Stimulated activated CD8-positive, alpha-beta memory T cell treated with anti-CD3 and anti-CD28 coated beads, Interleukin-4, amount 100 ng/mL, for 48 hours (primary cell): Measurements from ENCODE around the gene SAXO1.
"Not testable (repeated sequence)": the region's sequence is repeated elsewhere in the genome, so short reads cannot be mapped to it uniquely, and the experiment has no call there.

Experiments
- DNase-seq: peaks from one replicate; pipeline ENCODE4 v3.0.0-alpha.2; 2020

Gene SAXO1

DNA sequence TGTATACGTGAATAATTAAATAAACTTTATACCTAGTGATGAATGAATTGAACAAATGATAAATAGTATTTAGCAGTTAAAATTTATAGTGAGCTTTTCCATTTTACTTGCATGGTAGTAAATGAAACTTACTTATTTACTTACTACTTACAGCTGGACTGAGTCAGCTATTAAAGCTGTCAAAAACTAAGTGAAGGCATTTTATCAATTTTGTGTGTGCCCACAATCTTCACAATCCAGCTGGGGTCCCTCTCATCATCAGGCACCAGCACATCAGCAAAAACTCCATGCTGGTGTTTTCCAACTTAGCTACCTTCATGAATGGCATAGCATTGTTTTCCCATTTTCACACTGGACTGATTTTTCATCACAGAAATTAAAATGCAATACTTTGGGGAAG is 81.1 kb downstream of the SAXO1 start:
- no peak for DNase-seq

DNA sequence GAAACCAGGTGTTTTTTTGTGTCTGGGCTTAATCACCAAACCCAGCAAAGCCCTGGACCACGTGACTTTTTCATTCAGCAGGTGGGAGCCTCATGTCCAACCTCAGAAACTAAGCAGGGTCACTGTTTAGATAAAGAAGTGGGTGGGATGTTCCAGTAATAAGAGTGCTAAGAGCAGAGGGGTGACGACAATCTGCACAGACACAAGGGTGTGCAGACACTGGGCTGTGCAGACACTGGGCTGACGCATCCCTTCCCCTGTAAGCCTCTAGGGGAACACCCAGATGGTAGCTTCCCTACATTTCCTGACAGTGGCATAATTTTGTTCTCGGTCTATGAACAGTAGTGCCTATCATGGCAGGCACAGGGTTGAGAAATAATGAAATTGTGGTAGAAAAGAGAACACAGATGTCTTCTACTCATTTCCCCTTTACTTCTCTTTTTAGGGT is 85.1 kb downstream of the SAXO1 start:
- DNase-seq: no peak

DNA sequence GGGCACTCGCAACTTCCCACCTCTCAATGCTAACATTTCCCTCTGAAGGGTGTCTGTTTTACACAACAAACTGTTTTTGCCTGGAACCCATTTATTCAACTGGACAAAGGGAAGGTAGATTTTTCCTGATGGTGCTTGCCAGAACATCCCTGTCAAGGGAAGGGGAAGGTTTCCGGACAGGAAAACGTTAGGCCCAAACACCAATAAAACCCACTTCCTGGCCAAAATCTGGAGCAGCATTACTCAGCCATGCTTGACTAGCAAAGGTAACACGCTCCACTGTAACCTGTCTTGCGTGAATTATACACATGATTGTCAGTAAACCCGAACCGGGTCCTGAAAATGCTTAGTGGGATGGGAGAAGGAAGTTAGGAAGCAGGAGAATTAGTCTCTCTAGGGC is 90.2 kb downstream of the SAXO1 start:
- no peak for DNase-seq

DNA sequence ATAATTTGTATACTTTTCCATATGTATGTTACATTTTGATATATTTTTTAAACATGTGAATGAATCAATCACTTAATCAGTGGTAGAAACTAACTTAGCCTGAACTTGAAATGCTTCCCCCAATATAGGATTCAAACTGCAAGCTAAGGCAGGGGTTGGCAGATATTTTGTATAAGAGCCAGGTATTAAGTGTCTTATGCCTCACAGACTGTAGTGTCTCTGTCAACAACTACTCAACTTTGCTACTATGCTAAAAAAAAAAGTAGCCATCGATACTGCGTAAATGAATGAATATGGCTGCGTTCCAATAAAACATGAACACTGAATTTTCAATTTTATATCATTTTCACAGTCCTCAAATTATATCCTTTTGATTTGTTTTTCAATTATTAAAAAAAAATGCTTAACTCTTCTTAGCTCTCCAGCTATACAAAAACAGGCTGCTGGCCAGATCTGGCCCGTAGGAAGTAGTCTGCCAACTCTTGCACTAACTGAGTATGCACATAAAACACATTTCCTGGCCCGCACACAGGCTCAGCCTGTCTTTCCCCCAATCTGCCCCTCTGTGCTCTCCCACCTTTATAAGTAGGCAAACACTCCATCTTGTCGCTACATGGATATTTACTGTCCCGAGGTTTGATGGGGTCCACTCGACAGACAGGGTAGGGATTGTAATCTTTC is 91.8 kb downstream of the SAXO1 start:
- no peak for DNase-seq

DNA sequence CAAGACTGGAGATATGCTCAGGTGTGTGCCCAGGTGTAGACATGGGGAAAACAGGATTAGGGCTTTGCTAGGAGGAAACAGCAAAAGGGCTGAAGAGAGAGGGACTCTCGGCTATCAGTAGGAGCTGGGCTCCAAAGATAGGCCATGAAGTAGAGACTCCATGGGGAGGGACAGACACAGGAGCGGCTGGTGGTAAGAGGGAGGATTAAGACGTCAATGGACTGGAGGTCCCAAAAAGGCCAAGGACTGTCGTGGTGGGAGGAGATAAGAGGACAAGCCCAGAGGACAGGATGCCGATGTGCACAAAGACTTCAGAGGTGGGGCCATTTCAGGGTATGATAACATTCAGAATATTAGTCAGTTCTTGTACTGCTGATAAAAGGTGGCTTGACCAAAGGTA is 93.1 kb downstream of the SAXO1 start:
- DNase-seq: no peak

DNA sequence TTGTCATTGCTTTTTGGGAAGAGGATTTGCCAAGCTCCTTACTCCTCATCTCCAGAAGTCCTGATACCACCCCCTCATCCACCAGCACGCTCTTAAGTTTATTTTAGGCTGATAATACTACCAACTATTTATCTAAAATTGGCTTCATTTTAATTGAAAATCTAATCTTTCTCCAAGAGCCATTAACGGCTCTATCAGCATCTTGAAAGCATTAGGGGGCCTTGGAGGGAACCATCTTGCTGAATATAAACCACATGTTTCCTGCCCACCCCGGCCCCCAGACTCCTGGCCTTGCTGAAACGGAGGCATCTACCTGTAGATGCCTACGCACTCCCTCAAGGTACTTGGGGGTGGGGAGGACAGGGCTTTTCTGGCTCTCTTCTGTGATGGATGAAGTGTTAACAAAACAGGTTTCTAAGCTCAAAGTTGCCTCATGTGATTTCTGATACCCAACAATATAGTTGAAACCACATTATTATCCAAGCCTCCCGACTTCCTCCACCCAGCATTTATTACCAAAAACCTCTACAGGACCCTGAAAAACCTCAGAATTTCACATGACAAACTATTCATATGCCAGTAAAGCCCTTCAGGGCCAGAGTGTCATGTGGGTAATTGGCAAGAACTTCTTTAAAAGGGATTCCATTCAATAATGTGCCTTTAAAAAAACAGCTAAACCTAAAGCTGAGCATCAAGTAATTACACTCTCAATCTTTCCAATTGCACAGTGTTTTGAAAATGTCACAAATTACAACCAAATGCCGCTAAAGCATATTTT is 96.7 kb downstream of the SAXO1 start:
- DNase-seq: no peak

DNA sequence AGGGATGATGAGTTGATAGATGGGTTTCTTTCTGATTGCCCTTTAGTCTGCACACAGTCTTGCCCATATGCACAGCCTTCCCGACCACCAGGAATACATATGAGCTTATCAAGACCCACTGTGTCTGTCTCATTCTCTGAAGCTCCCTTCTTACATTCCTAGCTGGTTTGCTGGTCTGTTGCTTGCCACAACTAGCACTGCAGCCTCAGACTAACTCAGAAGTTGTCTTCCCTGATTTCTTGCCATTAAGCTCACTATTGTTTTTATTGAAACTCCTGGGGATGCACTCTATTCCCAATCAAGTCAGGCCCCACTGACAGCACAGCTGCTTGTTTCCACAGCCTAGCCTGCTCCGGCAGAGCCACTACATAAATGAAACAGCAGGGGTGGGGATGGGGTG is 97.5 kb downstream of the SAXO1 start:
- DNase-seq: no peak

DNA sequence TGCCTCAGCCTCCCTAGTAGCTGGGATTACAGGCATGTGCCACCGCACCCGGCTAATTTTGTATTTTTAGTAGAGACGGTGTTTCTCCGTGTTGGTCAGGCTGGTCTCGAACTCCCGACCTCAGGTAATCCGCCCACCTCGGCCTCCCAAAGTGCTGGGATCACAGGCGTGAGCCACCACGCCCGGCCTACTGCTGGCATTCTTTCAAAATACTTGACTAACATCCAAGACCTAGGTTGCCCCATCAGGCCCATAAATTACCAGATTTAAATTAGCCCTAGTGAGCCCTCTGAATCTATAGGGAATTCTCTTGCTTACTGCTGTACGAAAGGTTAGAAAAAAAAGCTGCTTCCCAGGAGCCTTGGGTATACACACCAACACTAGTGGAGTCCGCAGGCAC is 102.4 kb downstream of the SAXO1 start:
- DNase-seq: not testable (repeated sequence)

DNA sequence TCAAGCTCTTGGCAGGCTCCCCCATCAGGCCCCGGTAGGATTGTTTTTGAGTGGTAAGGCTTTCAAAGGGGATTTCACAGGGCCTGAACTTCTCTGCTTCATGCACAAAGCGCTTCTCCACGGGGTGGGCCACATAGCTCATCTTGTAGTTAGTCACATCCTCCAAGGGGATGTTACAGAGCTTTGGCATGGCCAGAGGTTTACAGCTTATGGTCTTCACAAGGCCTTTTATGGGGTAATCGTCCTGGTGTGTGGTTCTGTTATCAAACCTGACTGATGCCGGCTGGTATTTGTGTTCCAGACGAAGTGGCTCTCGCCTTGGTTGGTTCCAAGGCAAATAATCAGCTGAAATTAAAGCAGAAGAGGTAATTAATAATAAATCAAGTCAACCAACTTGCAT is 104.3 kb downstream of the SAXO1 start:
- DNase-seq: no peak

DNA sequence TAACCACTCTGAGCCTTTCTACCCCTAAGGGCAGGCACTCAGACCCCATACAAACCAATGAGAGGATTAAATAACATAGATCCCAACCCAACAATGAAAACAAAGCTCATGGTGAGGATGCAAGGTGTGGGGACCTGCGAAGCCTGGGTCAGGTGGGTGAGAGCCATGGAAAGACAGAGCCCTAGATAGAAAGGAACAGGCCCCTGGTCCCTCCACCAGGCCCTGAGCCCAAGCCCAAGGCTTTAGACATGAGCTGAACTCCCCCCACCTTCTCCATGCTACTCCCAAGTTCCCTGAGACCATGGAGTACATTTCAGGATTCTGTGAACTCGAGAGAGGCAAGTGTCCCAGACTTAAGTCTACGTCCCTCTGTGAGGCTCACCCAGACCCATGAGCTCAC is 106.5 kb downstream of the SAXO1 start:
- no peak for DNase-seq

DNA sequence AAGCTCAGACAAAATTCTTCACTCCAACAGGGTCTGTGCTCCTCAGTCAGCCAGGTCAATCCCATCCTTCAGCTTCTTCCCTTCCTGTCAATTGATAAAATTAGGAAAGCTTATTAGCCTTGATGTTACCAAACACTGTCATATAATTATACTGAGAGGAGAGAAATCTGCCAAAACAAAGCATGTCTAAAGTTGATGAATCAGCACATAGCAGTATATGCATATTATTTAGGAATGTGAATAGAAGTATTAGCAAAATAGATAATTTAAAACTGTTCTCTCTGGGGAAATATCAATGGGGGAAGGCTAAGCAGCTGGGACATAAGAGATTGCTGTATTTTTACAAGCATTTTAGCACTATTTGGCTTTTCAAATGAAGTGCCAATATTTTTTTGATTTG is 107.1 kb downstream of the SAXO1 start:
- DNase-seq: no peak

DNA sequence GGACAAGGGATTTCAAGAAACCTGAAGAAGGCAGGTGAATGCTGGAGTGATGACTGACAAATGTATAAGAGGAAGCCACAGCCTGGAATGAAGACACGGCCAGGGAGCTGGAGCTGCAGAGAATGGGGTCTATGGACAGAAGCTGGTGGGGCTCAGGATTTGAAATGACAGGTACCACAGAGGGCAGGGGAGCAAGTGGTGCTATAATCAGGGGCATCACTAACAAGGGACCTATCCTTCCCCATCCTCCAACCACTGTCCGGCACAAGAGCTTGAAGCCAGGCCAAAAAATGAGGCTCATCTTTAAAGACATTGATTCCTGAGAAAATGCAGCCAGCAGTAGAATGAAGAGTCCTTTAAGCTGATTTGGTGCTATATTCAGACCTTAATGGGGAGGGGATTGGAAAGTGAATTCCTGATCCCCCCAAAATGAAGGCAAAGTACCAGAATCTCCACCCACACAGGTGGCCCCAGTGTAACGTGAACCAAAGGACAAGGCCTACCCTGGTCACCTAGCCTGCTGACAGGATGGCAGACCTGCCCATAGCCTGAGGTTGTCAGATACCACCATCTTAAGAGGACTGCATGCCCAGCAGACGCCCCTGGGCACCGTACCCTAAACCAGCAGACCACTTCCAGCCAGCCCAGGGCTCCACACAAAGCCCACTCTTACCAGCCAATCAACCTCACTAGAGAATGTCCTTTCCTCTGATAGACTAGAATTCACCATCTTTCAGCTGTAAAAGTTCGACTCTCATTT is 109.2 kb downstream of the SAXO1 start:
- no peak for DNase-seq

DNA sequence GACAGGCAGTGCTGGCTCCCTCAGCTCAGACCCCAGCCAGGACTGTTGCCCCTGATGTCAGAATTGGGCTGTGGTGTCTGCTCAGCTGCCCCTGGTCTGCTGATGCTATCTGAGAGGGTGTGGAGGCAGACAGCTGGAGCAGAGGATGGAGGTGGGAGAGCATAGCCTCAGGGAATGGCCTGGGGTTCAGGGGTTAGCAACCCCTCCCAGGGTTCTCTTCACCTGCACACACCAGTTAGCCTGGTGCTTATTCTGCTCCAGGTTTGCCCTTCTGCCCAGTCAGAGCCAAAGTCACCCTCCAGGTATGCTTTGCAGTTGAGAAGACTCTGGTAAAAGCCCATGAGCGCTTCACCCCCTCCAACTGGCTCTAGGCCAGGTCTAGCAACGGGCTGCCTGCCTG is 109.8 kb downstream of the SAXO1 start:
- no peak for DNase-seq

DNA sequence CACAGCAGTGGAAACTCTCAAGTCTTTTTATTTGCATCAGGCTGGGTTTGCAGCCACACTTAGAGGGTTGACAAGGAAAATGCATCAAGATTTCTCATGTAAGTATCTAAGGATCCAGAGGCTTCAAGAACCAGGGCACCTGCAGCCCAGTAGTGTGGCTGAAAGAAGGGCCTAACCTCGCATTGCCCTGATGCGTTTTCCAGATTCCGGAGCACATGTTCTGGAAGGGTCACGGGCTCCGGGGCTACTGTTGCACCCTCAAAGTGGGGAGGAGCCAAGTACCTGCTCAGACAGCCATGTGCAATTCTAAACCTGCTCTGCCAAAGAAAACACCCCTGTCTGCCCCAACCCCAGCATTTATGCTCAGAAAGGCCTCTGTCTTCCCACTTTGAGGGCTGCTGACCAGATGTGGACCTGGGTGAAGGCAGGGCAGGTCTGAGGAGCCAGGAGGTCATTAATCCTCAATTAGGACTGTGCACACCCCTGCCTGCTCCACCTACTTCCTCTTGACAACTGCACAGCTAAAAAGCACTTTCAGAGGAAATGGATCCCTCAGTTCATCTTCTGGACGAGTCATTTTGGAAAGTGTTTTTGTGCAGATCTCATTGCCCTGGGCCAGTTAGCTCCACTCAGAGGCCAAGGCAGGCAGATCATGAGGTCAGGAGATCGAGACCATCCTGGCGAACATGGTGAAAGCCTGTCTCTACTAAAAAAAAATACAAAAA is 110.7 kb downstream of the SAXO1 start:
- no peak for DNase-seq

DNA sequence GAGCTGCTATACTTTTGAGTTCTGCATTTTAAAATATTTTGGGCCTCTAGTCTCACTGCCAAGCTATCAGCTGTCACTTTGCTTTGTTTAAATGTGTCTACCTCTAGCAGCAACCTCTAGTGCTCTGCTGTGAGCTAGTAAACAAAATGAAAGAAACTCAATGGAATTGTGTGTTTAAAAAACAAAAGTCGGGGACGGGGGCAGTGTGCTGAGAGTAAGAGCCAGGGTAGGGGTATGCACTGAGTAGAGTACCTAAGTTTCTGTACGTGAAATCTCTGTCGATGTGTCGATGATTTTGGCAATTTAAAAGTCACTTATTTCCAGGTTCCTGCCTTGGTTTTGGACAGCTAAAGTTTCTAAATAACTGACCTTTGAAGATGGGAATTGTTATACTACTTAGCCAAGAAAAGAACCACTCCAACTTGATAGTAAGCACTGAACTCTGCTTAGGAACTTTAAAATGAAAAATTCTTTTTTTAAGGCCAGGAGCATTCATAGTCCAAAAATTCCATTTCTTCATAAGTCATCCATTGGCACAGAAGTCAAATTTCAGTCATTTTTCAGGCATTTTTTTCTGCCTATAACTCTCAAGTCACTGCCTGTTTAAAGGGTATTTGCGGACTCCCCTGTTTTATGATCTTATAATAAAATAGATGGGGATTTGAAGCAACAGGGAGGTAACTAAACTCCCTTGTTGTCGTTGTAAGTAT is 111.5 kb downstream of the SAXO1 start:
- no peak for DNase-seq

DNA sequence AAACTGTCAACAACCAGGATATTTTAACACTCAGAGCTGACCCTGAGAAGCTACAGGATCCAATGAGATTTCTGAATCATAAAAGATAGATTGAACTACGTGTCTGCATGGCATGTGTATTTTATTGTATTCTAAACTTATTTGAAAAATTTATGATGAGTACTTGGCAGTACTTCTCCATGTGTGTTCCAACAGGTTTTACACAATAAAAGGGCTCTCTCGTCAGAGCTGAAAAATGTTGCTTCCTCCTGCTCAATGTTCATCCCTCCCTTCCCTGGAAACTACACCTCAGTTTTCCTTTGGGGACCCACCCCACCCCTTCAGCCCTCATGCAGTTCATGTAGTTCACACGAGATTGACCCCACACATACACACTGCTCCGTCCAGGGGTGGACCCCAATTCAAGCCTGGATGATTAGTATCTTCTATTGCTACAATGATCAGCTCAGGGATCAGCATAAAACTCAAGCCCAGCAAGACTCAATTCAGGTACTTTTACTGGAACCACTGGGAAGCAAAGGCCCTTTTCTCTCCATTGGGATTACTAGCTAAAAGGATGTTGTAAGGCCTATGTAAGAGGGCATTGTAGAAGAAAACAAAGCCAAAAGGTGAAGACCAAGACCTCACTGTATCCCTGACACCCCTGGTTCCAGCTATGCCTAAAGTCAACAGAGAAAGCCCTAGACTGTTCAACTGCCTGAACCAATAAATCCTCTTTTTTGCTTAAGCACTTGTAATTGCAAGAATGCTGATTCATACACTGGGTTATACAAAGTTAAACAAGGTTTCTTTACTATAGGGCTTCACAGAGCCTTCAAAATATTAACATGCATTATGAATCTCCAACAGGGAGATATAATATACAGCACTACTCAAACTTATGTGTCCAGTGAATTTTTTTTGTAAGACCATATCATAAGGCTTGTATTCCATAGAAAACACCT is 112.6 kb downstream of the SAXO1 start:
- no peak for DNase-seq

DNA sequence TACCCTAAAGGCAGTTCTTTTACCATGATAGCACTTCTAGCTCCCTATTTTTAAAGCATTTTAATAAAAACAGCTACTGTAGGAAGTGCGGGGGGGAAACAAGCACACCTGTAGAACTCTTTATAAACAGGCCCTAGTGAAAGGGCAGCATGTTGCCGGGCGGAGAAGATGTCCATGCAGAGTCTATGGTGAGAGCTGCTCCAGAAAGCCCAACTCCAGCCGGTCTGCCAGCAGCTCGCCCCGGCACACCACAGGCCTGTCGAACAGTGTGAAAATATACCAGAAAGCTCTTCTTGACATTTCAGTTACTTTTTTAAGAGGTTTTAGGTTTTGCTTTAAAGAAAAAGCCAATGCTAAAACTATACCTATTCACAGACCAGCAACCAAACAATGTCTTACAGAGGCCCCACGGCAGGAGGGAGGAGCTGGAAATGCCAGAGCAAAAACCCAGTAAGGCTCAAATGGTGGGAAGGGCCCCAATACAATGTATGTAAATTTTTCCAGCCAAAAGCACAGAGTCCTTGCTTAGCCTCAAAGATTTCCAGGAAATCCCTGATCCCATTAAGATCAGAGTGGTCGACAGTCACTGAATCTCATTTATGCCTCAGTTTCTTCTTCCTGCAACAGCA is 121.2 kb downstream of the SAXO1 start:
- no peak for DNase-seq

DNA sequence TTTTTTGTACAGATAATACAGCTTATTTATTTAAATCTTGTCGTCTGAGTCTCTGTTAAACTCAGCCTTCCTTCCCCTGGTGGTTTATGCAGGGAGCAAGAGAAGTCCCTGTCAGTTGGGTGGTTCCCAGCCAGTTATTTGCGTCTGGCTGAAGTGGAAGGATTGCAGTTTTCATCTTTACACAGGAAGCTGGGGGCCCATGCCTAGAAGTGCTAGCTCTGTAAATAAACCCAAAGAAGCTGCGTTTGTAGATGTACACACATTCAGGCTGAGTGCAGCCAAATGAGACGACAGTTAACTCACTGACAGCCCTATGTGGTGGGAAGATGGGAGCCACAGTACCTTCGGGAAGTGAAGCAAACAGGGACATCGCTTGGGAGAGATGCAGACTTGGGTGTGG is 122.1 kb downstream of the SAXO1 start:
- DNase-seq: no peak

DNA sequence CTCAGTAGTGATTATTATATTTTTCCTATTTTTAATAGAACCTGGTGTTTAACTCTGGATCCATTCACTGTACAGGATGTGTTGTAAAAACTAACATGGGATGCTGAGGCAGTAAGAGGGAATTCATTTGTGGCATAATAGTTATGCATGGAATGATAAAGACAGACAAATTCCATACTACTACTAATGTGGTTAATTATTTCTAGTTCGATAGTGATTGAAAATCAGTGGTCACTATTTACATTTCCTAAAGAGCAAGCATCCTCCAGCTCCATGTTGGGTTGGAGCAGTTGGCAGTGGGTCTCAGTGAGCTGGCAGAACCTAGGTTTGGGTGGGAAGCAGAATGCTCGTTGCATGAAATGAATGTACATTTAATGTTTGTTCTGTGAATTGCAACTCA is 122.6 kb downstream of the SAXO1 start:
- no peak for DNase-seq

DNA sequence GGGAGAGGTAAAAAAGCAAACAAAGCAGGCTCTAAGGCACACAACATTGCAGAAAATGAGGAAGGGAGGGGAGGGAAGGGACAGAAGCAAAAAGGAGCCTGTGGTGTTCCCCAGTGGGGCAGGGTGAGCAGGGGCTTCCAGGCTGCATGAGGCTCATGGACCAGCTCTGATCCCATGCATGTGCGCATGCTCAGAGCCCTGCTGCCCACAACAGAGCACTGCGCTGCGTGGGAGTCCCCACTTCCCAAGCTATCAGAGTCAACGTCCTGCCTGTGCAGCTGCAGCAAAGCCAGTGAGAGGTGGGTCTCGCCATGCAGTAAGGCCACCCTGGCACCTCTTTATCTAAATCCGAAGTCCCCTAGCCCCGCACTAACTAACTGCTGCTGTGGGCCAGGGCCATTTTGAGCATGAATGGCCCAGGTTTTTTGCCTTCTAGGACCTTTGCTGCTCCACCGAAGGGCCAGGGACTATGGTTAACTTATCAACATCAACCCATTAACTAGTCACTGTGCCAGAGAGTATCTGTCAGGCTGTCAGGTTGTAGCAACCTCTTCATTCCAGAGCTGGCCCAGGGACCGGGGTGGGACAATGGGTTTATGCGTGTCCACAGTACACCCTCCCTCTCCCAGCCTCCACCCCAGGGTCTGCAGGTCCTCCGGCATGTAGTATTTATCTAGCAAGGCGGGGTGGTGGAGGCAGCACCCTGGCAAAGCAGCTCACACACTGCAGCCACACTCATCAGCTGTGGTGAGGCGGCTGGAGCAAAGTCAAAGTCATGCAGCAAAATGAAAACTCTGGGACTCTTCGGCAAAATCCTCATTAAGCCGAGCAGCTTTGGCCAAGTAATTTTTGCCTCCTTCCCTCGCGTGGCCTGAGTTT is 123.6 kb downstream of the SAXO1 start:
- no peak for DNase-seq
